ENCODE results near the gene DCLRE1B.

Gene DCLRE1B

GRCh38 chr1:113893267-113893666 is 11.9 kb upstream of the DCLRE1B start:
- TF ChIP-seq CTCF (IDR thresholded peaks at IDR 0.05; ENCODE audit: control extremely low read depth, extremely low read depth, low read depth, missing control alignments), result no peak
- DNase-seq (ENCODE audit: extremely low spot score), result no peak
- ChIA-PET CTCF (interaction anchor here (0.8 to 2.7 kb wide), 6 partner anchors 9 to 58 kb away, joined by 3 to 8 read pairs (median 4); no protein-coding TSS in a partner anchor), POLR2A (interaction anchor here (0.6 to 1.2 kb wide), 5 partner anchors 11 to 607 kb away, joined by 3 to 7 read pairs (median 5); partner anchors contain the start of gene AP4B1)

GRCh38 chr1:113895098-113895497 is 10.0 kb upstream of the DCLRE1B start:
- DNase-seq (ENCODE audit: extremely low spot score), result no peak
- CTCF ChIA-PET, result interaction anchor here (1.1 to 2.7 kb wide), 3 partner anchors 9 to 16 kb away, joined by 3 to 8 read pairs (median 3); partner anchors contain the start of gene AP4B1
- POLR2A ChIA-PET, result no interaction called here
- TF ChIP-seq CTCF (IDR thresholded peaks at IDR 0.05; ENCODE audit: control extremely low read depth, extremely low read depth, low read depth, missing control alignments), result no peak

- POLR2A ChIA-PET, result interaction anchor here (0.6 kb wide), 1 partner anchor 46 kb away, joined by 3 read pairs; no protein-coding TSS in a partner anchor
- no peak for TF ChIP-seq CTCF (IDR thresholded peaks at IDR 0.05; ENCODE audit: control extremely low read depth, extremely low read depth, low read depth, missing control alignments)
- CTCF ChIA-PET, result interaction anchor here (0.6 to 2.0 kb wide), 5 partner anchors 8 to 138 kb away, joined by 3 to 8 read pairs (median 3); partner anchors contain the start of genes AP4B1 and DCLRE1B
- DNase-seq (ENCODE audit: extremely low spot score), result no peak
Observed at GRCh38 chr1:113895961-113896360, 9.2 kb upstream of the DCLRE1B start.

DNA sequence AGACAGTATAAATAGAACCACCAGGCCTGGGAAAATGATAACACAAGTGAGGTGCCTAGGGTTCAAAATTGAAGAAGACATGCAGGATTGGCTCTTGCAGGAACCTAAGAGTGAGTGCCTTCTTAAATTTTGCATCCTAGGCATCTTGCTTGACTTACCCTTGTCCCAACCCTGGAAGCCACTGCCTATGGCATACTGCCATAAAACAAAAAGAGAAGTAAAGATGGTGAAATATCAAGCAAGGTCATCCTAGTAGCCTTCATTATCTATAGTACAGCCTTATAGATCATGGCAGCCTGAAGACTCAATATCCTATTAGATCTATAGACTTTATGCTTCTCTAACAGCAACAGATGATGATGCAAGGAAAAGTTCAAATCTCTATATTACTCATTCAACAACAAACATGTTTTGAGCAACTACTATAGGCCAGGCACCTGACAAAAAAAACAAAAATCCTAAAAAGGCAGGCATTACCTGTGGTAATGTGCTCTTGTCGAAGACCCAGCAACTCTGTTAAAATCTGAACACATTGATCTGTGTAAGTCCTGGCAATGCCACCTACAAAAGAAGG is 6.8 kb upstream of the DCLRE1B start:
- DNase-seq (ENCODE audit: extremely low spot score), result no peak
- ChIA-PET POLR2A (no interaction called here), CTCF (interaction anchor here (2.0 kb wide), 1 partner anchor 18 kb away, joined by 5 read pairs; no protein-coding TSS in a partner anchor)
- TF ChIP-seq CTCF (IDR thresholded peaks at IDR 0.05; ENCODE audit: control extremely low read depth, extremely low read depth, low read depth, missing control alignments), result no peak

- CTCF ChIA-PET, result interaction anchor here (1.1 to 2.0 kb wide), 4 partner anchors 17 to 64 kb away, joined by 3 to 5 read pairs (median 4); no protein-coding TSS in a partner anchor
- no peak for DNase-seq (ENCODE audit: extremely low spot score)
- no peak for TF ChIP-seq CTCF (IDR thresholded peaks at IDR 0.05; ENCODE audit: control extremely low read depth, extremely low read depth, low read depth, missing control alignments)
- POLR2A ChIA-PET, result no interaction called here
Observed at GRCh38 chr1:113899111-113899510, 6.0 kb upstream of the DCLRE1B start.

DNA sequence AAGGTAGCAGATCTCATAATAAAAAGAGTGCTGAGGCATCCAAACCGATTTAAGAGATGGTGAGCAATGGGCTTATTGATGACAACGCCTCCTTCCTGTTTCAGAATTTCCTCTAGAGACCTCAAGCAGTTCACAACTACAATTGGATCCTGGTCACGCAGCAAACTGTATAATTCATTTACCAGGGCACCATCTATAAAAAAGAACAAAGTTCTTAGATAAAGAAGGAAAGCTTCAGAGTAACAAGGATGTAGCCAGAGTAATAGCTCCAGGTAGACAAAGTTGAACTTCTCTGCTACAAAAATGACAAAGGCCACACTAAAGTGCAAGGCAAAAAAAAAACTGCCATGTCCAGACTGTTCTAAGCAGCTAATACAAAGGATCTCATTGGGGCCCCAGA is 3.9 kb upstream of the DCLRE1B start:
- TF ChIP-seq CTCF (IDR thresholded peaks at IDR 0.05; ENCODE audit: control extremely low read depth, extremely low read depth, low read depth, missing control alignments), result no peak
- CTCF ChIA-PET, result interaction anchor here (1.2 to 5.5 kb wide), 3 partner anchors 11 to 66 kb away, joined by 4 to 34 read pairs (median 5); partner anchors contain the start of gene BCL2L15
- POLR2A ChIA-PET, result no interaction called here
- no peak for DNase-seq (ENCODE audit: extremely low spot score)
